WTC11 (cell line): ENCODE results near the gene SBNO1. TPM values are rescaled to one million over a fixed set of nuclear protein-coding genes. Genes with fewer than 3 reads are reported as not detected.

Experiments used
- ATAC-seq: fragments of 200-7000 bp; cut with Tn5 transposase; 2 replicates; pipeline ENCODE4 v1.10.0; 2021; ENCODE audit warnings: mild to moderate bottlenecking, moderate library complexity
- CTCF ChIA-PET: fragments of 300-600 bp; sonication (Branson Sonifier 250); formaldehyde crosslinking; loops from one replicate; lab custom pipeline; 2021; ENCODE audit warnings: antibody characterized with exemption; lab: Charles Lee
- POLR2A ChIA-PET: fragments of 350-600 bp; sonication (Branson Sonifier 250); formaldehyde crosslinking; loops from one replicate; lab custom pipeline; 2021; ENCODE audit warnings: antibody characterized with exemption; lab: Charles Lee
- DNase-seq: peaks from one replicate; pipeline ENCODE4 v3.0.0; 2021; ENCODE audit warnings: low spot score
- H3K27ac Mint-ChIP-seq: 2 replicates; pipeline ENCODE4 v1.8.0; 2021; ENCODE audit warnings: mixed read lengths
- H3K27me3 Mint-ChIP-seq: 2 replicates; pipeline ENCODE4 v1.8.0; 2021; ENCODE audit warnings: low read depth, mild to moderate bottlenecking, moderate library complexity, mixed read lengths
- H3K36me3 Mint-ChIP-seq: 2 replicates; pipeline ENCODE4 v1.8.0; 2021; ENCODE audit warnings: mixed read lengths
- H3K4me1 Mint-ChIP-seq: 2 replicates; pipeline ENCODE4 v1.8.0; 2022; ENCODE audit warnings: mixed read lengths
- H3K4me3 Mint-ChIP-seq: 2 replicates; pipeline ENCODE4 v1.8.0; 2021; ENCODE audit warnings: mild to moderate bottlenecking, moderate library complexity, mixed read lengths
- H3K9me3 Mint-ChIP-seq: 2 replicates; pipeline ENCODE4 v1.8.0; 2021; ENCODE audit warnings: mixed read lengths
- ESRRA ChIP-seq: sonication (generic); formaldehyde crosslinking; IDR thresholded peaks from 2 replicates; pipeline ENCODE4 v1.8.1; 2022; ENCODE audit warnings: mild to moderate bottlenecking, missing genetic modification reagents, borderline replicate concordance
- ETV6 ChIP-seq: sonication (generic); formaldehyde crosslinking; IDR thresholded peaks from 2 replicates; pipeline ENCODE4 v1.8.1; 2022; ENCODE audit warnings: mild to moderate bottlenecking, missing genetic modification reagents
- FOXP1 ChIP-seq: sonication (generic); formaldehyde crosslinking; IDR thresholded peaks from 2 replicates; pipeline ENCODE4 v1.8.0; 2022; ENCODE audit warnings: missing genetic modification reagents, mild to moderate bottlenecking, moderate library complexity, borderline replicate concordance
- GRHL2 ChIP-seq: fragments of 250-450 bp; sonication (Bioruptor Pico); IDR thresholded peaks from 2 replicates; pipeline ENCODE4 v1.8.0; 2022; ENCODE audit warnings: mild to moderate bottlenecking, moderate library complexity; ENCODE audit not compliant: insufficient replicate concordance, severe bottlenecking
- JUN ChIP-seq: sonication (generic); formaldehyde crosslinking; IDR thresholded peaks from 2 replicates; pipeline ENCODE4 v1.8.0; 2023; ENCODE audit warnings: mild to moderate bottlenecking, missing genetic modification reagents
- KAT7 ChIP-seq: sonication (generic); formaldehyde crosslinking; IDR thresholded peaks from 2 replicates; pipeline ENCODE4 v1.8.1; 2023; ENCODE audit warnings: missing genetic modification reagents, mild to moderate bottlenecking, borderline replicate concordance
- MAX ChIP-seq: sonication (generic); formaldehyde crosslinking; IDR thresholded peaks from 2 replicates; pipeline ENCODE4 v1.8.0; 2022; ENCODE audit warnings: mild to moderate bottlenecking, missing genetic modification reagents
- NFATC4 ChIP-seq: fragments of 250-450 bp; sonication (Bioruptor Pico); IDR thresholded peaks from 2 replicates; pipeline ENCODE4 v1.9.0; 2021; ENCODE audit warnings: mild to moderate bottlenecking
- NR3C1 ChIP-seq: sonication (generic); formaldehyde crosslinking; conservative IDR thresholded peaks from 2 replicates; pipeline ENCODE4 v1.8.1; 2023; ENCODE audit warnings: low read depth, mild to moderate bottlenecking, missing genetic modification reagents
- TEAD1 ChIP-seq: sonication (generic); formaldehyde crosslinking; IDR thresholded peaks from 2 replicates; pipeline ENCODE4 v1.8.0; 2022; ENCODE audit warnings: mild to moderate bottlenecking, missing genetic modification reagents
- ZNF121 ChIP-seq: sonication (generic); formaldehyde crosslinking; IDR thresholded peaks from 2 replicates; pipeline ENCODE4 v1.8.0; 2023; ENCODE audit warnings: missing genetic modification reagents
- ZNF317 ChIP-seq: sonication (generic); formaldehyde crosslinking; IDR thresholded peaks from 2 replicates; pipeline ENCODE4 v1.8.1; 2023; ENCODE audit warnings: low read depth, mild to moderate bottlenecking, moderate library complexity, missing genetic modification reagents, borderline replicate concordance
- ZNF396 ChIP-seq: fragments of 250-450 bp; sonication (Bioruptor Pico); IDR thresholded peaks from 2 replicates; pipeline ENCODE4 v1.8.0; 2021; ENCODE audit warnings: mild to moderate bottlenecking, moderate library complexity, borderline replicate concordance
- ZNF416 ChIP-seq: fragments of 250-450 bp; sonication (Bioruptor Pico); IDR thresholded peaks from 2 replicates; pipeline ENCODE4 v1.9.0; 2021; ENCODE audit warnings: mild to moderate bottlenecking, inconsistent platforms
- total RNA-seq: library from RNA; stranded (reverse); gene quantifications from 3 replicates; pipeline ENCODE4 v1.2.3, GENCODE V29; 2021
- TF ChIP-seq, protein P1 (sequence below): fragments of 200-600 bp; IDR thresholded peaks from 2 replicates; pipeline ENCODE4 v1.8.0; 2022; ENCODE audit warnings: antibody characterized with exemption
- TF ChIP-seq, protein P2 (sequence below): sonication (generic); formaldehyde crosslinking; IDR thresholded peaks from 2 replicates; pipeline ENCODE4 v1.8.1; 2023; ENCODE audit warnings: mild to moderate bottlenecking, missing genetic modification reagents
- TF ChIP-seq, protein P3 (sequence below): sonication (generic); formaldehyde crosslinking; IDR thresholded peaks from 2 replicates; pipeline ENCODE4 v1.8.0; 2022; ENCODE audit warnings: mild to moderate bottlenecking, missing genetic modification reagents
- TF ChIP-seq, protein P4 (sequence below): sonication (generic); formaldehyde crosslinking; IDR thresholded peaks from 2 replicates; pipeline ENCODE4 v1.8.1; 2023; ENCODE audit warnings: mild to moderate bottlenecking, missing genetic modification reagents, moderate library complexity
- TF ChIP-seq, protein P5 (sequence below): sonication (generic); formaldehyde crosslinking; IDR thresholded peaks from 2 replicates; pipeline ENCODE4 v1.8.1; 2023; ENCODE audit warnings: mild to moderate bottlenecking, missing genetic modification reagents, borderline replicate concordance
- TF ChIP-seq, protein P6 (sequence below): fragments of 250-450 bp; sonication (Bioruptor Pico); conservative IDR thresholded peaks from 2 replicates; pipeline ENCODE4 v1.9.0; 2021; ENCODE audit warnings: mild to moderate bottlenecking

The SBNO1 gene
- total RNA-seq, 1 experiment from 2014 or later: 52.2 TPM

DNA sequence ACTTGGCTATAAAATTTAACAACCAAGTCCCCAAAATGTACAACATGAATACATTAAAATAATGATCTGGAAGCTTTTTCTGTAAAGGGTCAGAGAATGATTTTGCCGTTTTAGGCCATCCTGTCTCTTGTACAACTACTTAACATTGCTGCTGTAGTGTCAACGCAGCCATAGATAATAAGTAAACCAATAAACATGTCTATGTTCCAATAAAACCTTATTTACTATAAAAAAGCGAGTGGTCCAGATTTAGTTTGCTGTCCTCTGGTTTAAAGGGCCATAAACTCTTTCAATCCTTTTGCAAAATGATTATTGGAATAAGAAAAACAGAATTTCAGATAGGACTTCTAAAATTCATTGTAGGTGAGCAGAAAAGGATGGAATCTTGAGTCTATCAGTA is 29.2 kb downstream of the SBNO1 start:
- no peaks in the 10 kb centered on the region for H3K27me3 Mint-ChIP-seq
- peaks cover 59% of the 10 kb centered on the region for H3K36me3 Mint-ChIP-seq
- no peak for ATAC-seq
- no peak overlapping the region for H3K4me3 Mint-ChIP-seq
- POLR2A ChIA-PET: interaction anchor here (0.6 kb wide), 1 partner anchor 407 kb away, joined by 3 read pairs; no protein-coding TSS in a partner anchor
- no peaks in the 10 kb centered on the region for H3K4me1 Mint-ChIP-seq
- DNase-seq: no peak
- H3K27ac Mint-ChIP-seq: no peak overlapping the region
- no peaks in the 10 kb centered on the region for H3K9me3 Mint-ChIP-seq
- TF ChIP-seq ETV6 (CRISPR knock-in tag) (no peak), TEAD1 (CRISPR knock-in tag) (no peak)
- TF ChIP-seq, all 79 proteins: peak for 0
- CTCF ChIA-PET: no interaction called here

GRCh38 chr12:123329799-123330198 is 34.8 kb downstream of the SBNO1 start:
- H3K4me1 Mint-ChIP-seq: no peaks in the 10 kb centered on the region
- H3K36me3 Mint-ChIP-seq: peaks cover 73% of the 10 kb centered on the region
- H3K27me3 Mint-ChIP-seq: no peaks in the 10 kb centered on the region
- DNase-seq: no peak
- POLR2A ChIA-PET: no interaction called here
- H3K4me3 Mint-ChIP-seq: no peak overlapping the region
- no peak for TF ChIP-seq ETV6 (CRISPR knock-in tag)
- no peak for TF ChIP-seq ZNF396 (CRISPR knock-in tag)
- TF ChIP-seq KAT7 (CRISPR knock-in tag): no peak
- TF ChIP-seq JUN (CRISPR knock-in tag): no peak
- TF ChIP-seq, protein P1, sequence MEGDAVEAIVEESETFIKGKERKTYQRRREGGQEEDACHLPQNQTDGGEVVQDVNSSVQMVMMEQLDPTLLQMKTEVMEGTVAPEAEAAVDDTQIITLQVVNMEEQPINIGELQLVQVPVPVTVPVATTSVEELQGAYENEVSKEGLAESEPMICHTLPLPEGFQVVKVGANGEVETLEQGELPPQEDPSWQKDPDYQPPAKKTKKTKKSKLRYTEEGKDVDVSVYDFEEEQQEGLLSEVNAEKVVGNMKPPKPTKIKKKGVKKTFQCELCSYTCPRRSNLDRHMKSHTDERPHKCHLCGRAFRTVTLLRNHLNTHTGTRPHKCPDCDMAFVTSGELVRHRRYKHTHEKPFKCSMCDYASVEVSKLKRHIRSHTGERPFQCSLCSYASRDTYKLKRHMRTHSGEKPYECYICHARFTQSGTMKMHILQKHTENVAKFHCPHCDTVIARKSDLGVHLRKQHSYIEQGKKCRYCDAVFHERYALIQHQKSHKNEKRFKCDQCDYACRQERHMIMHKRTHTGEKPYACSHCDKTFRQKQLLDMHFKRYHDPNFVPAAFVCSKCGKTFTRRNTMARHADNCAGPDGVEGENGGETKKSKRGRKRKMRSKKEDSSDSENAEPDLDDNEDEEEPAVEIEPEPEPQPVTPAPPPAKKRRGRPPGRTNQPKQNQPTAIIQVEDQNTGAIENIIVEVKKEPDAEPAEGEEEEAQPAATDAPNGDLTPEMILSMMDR: no peak
- no peak for TF ChIP-seq ESRRA
- no peak for TF ChIP-seq ZNF416 (CRISPR knock-in tag)
- no peak for TF ChIP-seq NFATC4 (CRISPR knock-in tag)
- no peak for TF ChIP-seq NR3C1 (CRISPR knock-in tag)
- TF ChIP-seq ZNF121 (CRISPR knock-in tag): no peak
- no peak for TF ChIP-seq GRHL2 (CRISPR knock-in tag)
- TF ChIP-seq, protein P2, sequence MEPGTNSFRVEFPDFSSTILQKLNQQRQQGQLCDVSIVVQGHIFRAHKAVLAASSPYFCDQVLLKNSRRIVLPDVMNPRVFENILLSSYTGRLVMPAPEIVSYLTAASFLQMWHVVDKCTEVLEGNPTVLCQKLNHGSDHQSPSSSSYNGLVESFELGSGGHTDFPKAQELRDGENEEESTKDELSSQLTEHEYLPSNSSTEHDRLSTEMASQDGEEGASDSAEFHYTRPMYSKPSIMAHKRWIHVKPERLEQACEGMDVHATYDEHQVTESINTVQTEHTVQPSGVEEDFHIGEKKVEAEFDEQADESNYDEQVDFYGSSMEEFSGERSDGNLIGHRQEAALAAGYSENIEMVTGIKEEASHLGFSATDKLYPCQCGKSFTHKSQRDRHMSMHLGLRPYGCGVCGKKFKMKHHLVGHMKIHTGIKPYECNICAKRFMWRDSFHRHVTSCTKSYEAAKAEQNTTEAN (CRISPR knock-in tag): no peak
- TF ChIP-seq, protein P3, sequence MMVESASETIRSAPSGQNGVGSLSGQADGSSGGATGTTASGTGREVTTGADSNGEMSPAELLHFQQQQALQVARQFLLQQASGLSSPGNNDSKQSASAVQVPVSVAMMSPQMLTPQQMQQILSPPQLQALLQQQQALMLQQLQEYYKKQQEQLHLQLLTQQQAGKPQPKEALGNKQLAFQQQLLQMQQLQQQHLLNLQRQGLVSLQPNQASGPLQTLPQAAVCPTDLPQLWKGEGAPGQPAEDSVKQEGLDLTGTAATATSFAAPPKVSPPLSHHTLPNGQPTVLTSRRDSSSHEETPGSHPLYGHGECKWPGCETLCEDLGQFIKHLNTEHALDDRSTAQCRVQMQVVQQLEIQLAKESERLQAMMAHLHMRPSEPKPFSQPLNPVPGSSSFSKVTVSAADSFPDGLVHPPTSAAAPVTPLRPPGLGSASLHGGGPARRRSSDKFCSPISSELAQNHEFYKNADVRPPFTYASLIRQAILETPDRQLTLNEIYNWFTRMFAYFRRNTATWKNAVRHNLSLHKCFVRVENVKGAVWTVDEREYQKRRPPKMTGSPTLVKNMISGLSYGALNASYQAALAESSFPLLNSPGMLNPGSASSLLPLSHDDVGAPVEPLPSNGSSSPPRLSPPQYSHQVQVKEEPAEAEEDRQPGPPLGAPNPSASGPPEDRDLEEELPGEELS (CRISPR knock-in tag): no peak
- no peak for TF ChIP-seq MAX
- TF ChIP-seq, protein P4, sequence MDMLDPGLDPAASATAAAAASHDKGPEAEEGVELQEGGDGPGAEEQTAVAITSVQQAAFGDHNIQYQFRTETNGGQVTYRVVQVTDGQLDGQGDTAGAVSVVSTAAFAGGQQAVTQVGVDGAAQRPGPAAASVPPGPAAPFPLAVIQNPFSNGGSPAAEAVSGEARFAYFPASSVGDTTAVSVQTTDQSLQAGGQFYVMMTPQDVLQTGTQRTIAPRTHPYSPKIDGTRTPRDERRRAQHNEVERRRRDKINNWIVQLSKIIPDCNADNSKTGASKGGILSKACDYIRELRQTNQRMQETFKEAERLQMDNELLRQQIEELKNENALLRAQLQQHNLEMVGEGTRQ (CRISPR knock-in tag): no peak
- no peak for TF ChIP-seq FOXP1
- TF ChIP-seq, protein P5, sequence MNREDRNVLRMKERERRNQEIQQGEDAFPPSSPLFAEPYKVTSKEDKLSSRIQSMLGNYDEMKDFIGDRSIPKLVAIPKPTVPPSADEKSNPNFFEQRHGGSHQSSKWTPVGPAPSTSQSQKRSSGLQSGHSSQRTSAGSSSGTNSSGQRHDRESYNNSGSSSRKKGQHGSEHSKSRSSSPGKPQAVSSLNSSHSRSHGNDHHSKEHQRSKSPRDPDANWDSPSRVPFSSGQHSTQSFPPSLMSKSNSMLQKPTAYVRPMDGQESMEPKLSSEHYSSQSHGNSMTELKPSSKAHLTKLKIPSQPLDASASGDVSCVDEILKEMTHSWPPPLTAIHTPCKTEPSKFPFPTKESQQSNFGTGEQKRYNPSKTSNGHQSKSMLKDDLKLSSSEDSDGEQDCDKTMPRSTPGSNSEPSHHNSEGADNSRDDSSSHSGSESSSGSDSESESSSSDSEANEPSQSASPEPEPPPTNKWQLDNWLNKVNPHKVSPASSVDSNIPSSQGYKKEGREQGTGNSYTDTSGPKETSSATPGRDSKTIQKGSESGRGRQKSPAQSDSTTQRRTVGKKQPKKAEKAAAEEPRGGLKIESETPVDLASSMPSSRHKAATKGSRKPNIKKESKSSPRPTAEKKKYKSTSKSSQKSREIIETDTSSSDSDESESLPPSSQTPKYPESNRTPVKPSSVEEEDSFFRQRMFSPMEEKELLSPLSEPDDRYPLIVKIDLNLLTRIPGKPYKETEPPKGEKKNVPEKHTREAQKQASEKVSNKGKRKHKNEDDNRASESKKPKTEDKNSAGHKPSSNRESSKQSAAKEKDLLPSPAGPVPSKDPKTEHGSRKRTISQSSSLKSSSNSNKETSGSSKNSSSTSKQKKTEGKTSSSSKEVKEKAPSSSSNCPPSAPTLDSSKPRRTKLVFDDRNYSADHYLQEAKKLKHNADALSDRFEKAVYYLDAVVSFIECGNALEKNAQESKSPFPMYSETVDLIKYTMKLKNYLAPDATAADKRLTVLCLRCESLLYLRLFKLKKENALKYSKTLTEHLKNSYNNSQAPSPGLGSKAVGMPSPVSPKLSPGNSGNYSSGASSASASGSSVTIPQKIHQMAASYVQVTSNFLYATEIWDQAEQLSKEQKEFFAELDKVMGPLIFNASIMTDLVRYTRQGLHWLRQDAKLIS (CRISPR knock-in tag): no peak
- TF ChIP-seq, protein P6, sequence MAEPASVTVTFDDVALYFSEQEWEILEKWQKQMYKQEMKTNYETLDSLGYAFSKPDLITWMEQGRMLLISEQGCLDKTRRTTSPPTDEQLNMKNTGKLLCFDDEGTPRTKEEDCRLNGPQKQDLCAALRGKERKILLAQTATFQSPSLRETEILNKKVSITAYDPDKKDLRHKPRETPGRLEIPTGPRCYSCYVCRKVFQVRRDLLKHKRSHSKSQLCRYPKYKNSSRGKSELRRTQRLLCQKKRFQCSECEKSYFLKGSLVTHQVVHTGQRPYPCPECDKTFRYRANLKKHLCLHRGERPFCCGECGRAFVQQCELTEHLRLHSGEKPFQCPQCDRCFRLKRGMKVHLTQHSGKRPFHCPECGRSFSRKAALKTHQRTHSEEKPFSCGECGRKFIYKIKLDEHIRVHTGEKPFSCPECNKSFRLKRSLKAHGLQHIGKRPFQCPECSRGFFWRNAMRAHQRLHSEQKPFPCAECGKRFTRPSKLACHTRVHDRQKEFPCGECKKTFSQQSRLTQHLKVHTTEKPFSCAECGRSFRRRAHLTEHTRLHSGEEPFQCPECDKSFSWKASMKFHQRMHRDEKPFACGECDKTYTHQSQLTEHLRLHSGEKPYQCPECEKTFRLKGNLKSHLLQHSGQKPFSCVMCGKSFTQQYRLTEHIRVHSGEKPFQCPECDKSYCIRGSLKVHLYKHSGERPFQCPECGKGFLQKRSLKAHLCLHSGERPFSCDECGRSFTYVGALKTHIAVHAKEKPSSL (CRISPR knock-in tag): no peak
- TF ChIP-seq ZNF317 (CRISPR knock-in tag): no peak
- CTCF ChIA-PET: no interaction called here
- H3K27ac Mint-ChIP-seq: no peak overlapping the region
- H3K9me3 Mint-ChIP-seq: no peaks in the 10 kb centered on the region
- ATAC-seq: no peak
